HepG2 (cell line): ENCODE data around the gene RNF40. TPM values are rescaled to one million over a fixed set of nuclear protein-coding genes. Genes with fewer than 3 reads are reported as not detected.

Source experiments
- ARNT2 ChIP-seq: sonication (generic); formaldehyde crosslinking; IDR thresholded peaks from 2 replicates; pipeline ENCODE4 v1.8.0; 2022; ENCODE audit warnings: mild to moderate bottlenecking, low read depth, missing genetic modification reagents, moderate library complexity
- CBX5 ChIP-seq: sonication (generic); formaldehyde crosslinking; IDR thresholded peaks from 2 replicates; pipeline ENCODE4 v1.4.0; 2020; ENCODE audit warnings: missing genetic modification reagents, borderline replicate concordance
- CCAR2 ChIP-seq: fragments of 200-400 bp; formaldehyde crosslinking; optimal IDR thresholded peaks from 2 replicates; pipeline ENCODE3; 2018; ENCODE audit warnings: low read depth, mild to moderate bottlenecking, low read length, moderate library complexity
- CCDC6 ChIP-seq: sonication (generic); formaldehyde crosslinking; IDR thresholded peaks from 2 replicates; pipeline ENCODE4 v1.8.1; 2022; ENCODE audit warnings: mild to moderate bottlenecking, missing genetic modification reagents, moderate library complexity
- CENPX ChIP-seq: sonication (generic); formaldehyde crosslinking; IDR thresholded peaks from 2 replicates; pipeline ENCODE4 v1.9.0; 2021; ENCODE audit warnings: mild to moderate bottlenecking, missing genetic modification reagents, moderate library complexity
- ETV5 ChIP-seq: IDR thresholded peaks from 2 replicates; pipeline ENCODE4 v1.6.1; 2018; ENCODE audit warnings: missing biosample characterization, missing genetic modification reagents, inconsistent platforms, borderline replicate concordance
- FIP1L1 ChIP-seq: fragments of 200-400 bp; formaldehyde crosslinking; IDR thresholded peaks from 2 replicates; pipeline ENCODE4 v1.6.1; 2018; ENCODE audit warnings: low read depth, mild to moderate bottlenecking, low read length, moderate library complexity, borderline replicate concordance; ENCODE audit not compliant: insufficient read depth
- MEIS1 ChIP-seq: sonication (generic); formaldehyde crosslinking; IDR thresholded peaks from 2 replicates; pipeline ENCODE4 v1.9.0; 2021; ENCODE audit warnings: mild to moderate bottlenecking, missing genetic modification reagents, moderate library complexity, borderline replicate concordance
- NCOA5 ChIP-seq: sonication (generic); formaldehyde crosslinking; IDR thresholded peaks from 2 replicates; pipeline ENCODE4 v1.4.0; 2020; ENCODE audit warnings: missing genetic modification reagents
- NR2F1 ChIP-seq, 2 experiments: fragments of 450-650 bp in 1 of 2; formaldehyde crosslinking in 1 of 2; IDR thresholded peaks; 2 replicates each; pipeline versions ENCODE4 v1.5.0 to v1.6.1; 2016 to 2020; ENCODE audit warnings: mild to moderate bottlenecking in 1 of 2, missing compliant biosample characterization in 1 of 2, missing genetic modification reagents in 1 of 2, moderate library complexity in 1 of 2
- NRL ChIP-seq: sonication (generic); formaldehyde crosslinking; IDR thresholded peaks from 2 replicates; pipeline ENCODE4 v1.5.0; 2020; ENCODE audit warnings: missing genetic modification reagents, mild to moderate bottlenecking, moderate library complexity, borderline replicate concordance
- RARA ChIP-seq: IDR thresholded peaks from 2 replicates; pipeline ENCODE4 v1.6.1; 2016; ENCODE audit warnings: missing genetic modification reagents, missing compliant biosample characterization
- SRF ChIP-seq: IDR thresholded peaks from 2 replicates; pipeline ENCODE4 v1.6.1; 2011; ENCODE audit warnings: mild to moderate bottlenecking, low read depth, low read length, moderate library complexity
- TCF7 ChIP-seq: sonication (generic); IDR thresholded peaks from 2 replicates; pipeline ENCODE4 v1.6.1; 2016; ENCODE audit warnings: antibody characterized with exemption, low read depth
- ZFAT ChIP-seq: sonication (generic); formaldehyde crosslinking; conservative IDR thresholded peaks from 2 replicates; pipeline ENCODE4 v1.8.1; 2023; ENCODE audit warnings: missing genetic modification reagents, inconsistent platforms
- ZNF331 ChIP-seq: sonication (generic); formaldehyde crosslinking; IDR thresholded peaks from 2 replicates; pipeline ENCODE4 v1.4.0; 2020; ENCODE audit warnings: missing genetic modification reagents
- ZNF44 ChIP-seq: sonication (generic); formaldehyde crosslinking; IDR thresholded peaks from 2 replicates; pipeline ENCODE4 v1.5.1; 2020; ENCODE audit warnings: mild to moderate bottlenecking, missing genetic modification reagents
- ZNF788 ChIP-seq: sonication (generic); formaldehyde crosslinking; IDR thresholded peaks from 2 replicates; pipeline ENCODE4 v1.5.0; 2020; ENCODE audit warnings: mild to moderate bottlenecking, missing genetic modification reagents, borderline replicate concordance
- polyA plus RNA-seq, 8 experiments: library from polyadenylated mRNA; depleted of rRNA in 3 of 8; stranded (reverse) in 7 of 8; unstranded in 1 of 8; fragments of >200 nt; fragmentation: Illumina TruSeq in 4 of 8; extraction: Trizol in 4 of 8; gene quantifications; 2 replicates each; pipeline versions ENCODE4 v1.2.1 to v1.2.3, GENCODE V29; 2011 to 2016; ENCODE audit warnings: low read depth in 4 of 8, missing spikeins in 1 of 8, mixed read lengths in 1 of 8; ENCODE audit not compliant: insufficient read depth in 1 of 8
- total RNA-seq, 5 experiments: library from RNA; depleted of rRNA; stranded (reverse); fragments of >200 nt; fragmentation: Illumina TruSeq; extraction: Trizol; gene quantifications; 2 replicates each; pipeline ENCODE4 v1.2.3, GENCODE V29; 2016; ENCODE audit warnings: low read depth in 1 of 5
- TF ChIP-seq, protein P1 (sequence below): sonication (generic); formaldehyde crosslinking; IDR thresholded peaks from 2 replicates; pipeline ENCODE4 v1.9.0; 2021; ENCODE audit warnings: missing genetic modification reagents, borderline replicate concordance
- TF ChIP-seq, protein P2 (sequence below): sonication (generic); formaldehyde crosslinking; IDR thresholded peaks from 2 replicates; pipeline ENCODE4 v1.5.1; 2020; ENCODE audit warnings: mild to moderate bottlenecking, missing genetic modification reagents, moderate library complexity
- TF ChIP-seq, protein P3 (sequence below): sonication (generic); formaldehyde crosslinking; IDR thresholded peaks from 2 replicates; pipeline ENCODE4 v1.5.0; 2020; ENCODE audit warnings: mild to moderate bottlenecking, low read depth, missing genetic modification reagents, borderline replicate concordance
- TF ChIP-seq, protein P4 (sequence below): sonication (generic); formaldehyde crosslinking; IDR thresholded peaks from 2 replicates; pipeline ENCODE4 v1.5.0; 2020; ENCODE audit warnings: missing genetic modification reagents, mild to moderate bottlenecking, borderline replicate concordance

RNF40 gene
- total and polyA plus RNA-seq, 2 of the 13 experiments (the other 11 are each of a cell fraction or from before 2014, with no cell fraction given): 84.0 to 85.6 TPM

DNA sequence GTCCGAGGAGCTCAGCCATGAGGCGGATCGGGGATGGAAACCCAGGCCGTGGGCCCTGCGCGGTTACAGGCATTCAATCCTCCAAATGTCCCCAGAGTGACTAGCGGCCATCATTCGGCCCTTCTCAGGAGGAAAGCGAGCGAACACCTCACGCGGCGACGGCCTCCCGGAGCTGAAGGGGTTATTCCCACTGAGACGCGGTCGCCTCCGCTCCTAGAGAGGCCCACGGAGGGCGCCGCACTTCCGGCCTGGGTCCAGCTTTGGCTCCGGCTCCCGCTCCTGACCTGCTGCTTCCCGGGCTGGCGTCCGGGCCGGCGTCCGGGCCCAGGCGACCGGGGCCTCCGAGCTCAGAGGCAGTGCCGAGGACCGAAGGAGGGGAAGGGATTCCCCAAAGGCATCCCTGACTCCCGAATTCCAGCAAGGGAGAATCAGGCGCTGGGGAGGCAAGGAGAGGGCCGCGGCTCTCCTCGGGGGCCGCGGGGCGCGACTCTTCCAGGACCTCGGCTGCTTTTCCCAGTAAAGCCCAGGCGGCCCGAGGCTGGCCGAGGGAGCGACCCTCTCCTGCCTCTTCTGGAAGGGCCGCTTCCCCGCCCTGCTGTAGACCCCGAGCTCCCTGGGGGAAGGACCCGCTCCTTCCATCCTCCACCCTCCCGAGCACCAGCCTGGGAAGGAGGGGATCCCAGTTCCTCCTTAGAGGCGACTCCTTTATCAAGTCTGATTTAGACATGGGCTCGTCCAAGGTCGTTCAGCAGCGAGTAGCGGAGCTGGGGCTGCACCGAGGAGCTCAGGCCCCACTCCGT, 43.4 kb downstream of the RNF40 start (continued):
- TF ChIP-seq ZNF788: peak; percentile 96; the same call in 1 of the 2 replicates
- TF ChIP-seq NR2F1 (CRISPR knock-in tag; IDR thresholded peaks at IDR 0.05): peak in 1 of 2 experiments; percentile 53; a peak in 1 of 4 replicates
- peak; percentile 97 for TF ChIP-seq CBX5 (CRISPR knock-in tag)
- TF ChIP-seq CENPX (CRISPR knock-in tag): no peak
- TF ChIP-seq TCF7: no peak
- TF ChIP-seq FIP1L1: no peak
- TF ChIP-seq SRF: no peak
- TF ChIP-seq RARA (CRISPR knock-in tag): peak; percentile 81
- TF ChIP-seq MEIS1: peak; percentile 94
- TF ChIP-seq, protein P1, sequence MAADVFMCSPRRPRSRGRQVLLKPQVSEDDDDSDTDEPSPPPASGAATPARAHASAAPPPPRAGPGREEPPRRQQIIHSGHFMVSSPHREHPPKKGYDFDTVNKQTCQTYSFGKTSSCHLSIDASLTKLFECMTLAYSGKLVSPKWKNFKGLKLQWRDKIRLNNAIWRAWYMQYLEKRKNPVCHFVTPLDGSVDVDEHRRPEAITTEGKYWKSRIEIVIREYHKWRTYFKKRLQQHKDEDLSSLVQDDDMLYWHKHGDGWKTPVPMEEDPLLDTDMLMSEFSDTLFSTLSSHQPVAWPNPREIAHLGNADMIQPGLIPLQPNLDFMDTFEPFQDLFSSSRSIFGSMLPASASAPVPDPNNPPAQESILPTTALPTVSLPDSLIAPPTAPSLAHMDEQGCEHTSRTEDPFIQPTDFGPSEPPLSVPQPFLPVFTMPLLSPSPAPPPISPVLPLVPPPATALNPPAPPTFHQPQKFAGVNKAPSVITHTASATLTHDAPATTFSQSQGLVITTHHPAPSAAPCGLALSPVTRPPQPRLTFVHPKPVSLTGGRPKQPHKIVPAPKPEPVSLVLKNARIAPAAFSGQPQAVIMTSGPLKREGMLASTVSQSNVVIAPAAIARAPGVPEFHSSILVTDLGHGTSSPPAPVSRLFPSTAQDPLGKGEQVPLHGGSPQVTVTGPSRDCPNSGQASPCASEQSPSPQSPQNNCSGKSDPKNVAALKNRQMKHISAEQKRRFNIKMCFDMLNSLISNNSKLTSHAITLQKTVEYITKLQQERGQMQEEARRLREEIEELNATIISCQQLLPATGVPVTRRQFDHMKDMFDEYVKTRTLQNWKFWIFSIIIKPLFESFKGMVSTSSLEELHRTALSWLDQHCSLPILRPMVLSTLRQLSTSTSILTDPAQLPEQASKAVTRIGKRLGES (CRISPR knock-in tag): peak; percentile 82; the same call in 1 of the 2 replicates
- no peak; the same call in none of the 2 replicates for TF ChIP-seq CCDC6
- TF ChIP-seq ZFAT (CRISPR knock-in tag): peak; percentile 76; the same call in 1 of the 2 replicates
- TF ChIP-seq, protein P2, sequence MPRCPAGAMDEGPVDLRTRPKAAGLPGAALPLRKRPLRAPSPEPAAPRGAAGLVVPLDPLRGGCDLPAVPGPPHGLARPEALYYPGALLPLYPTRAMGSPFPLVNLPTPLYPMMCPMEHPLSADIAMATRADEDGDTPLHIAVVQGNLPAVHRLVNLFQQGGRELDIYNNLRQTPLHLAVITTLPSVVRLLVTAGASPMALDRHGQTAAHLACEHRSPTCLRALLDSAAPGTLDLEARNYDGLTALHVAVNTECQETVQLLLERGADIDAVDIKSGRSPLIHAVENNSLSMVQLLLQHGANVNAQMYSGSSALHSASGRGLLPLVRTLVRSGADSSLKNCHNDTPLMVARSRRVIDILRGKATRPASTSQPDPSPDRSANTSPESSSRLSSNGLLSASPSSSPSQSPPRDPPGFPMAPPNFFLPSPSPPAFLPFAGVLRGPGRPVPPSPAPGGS (CRISPR knock-in tag): peak; percentile 89
- peak; percentile 98; the same call in 1 of the 2 replicates for TF ChIP-seq ARNT2
- TF ChIP-seq NCOA5 (CRISPR knock-in tag): no peak
- peak; percentile 86 for TF ChIP-seq CCAR2
- peak; percentile 98; the same call in 1 of the 2 replicates for TF ChIP-seq NRL (CRISPR knock-in tag)
- peak; percentile 94 for TF ChIP-seq ZNF331 (CRISPR knock-in tag)
- peak; percentile 54; the same call in 1 of the 2 replicates for TF ChIP-seq ZNF44
- TF ChIP-seq, protein P3, sequence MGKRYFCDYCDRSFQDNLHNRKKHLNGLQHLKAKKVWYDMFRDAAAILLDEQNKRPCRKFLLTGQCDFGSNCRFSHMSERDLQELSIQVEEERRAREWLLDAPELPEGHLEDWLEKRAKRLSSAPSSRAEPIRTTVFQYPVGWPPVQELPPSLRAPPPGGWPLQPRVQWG (CRISPR knock-in tag): no peak
- peak; percentile 100 for TF ChIP-seq ETV5
- TF ChIP-seq, protein P4, sequence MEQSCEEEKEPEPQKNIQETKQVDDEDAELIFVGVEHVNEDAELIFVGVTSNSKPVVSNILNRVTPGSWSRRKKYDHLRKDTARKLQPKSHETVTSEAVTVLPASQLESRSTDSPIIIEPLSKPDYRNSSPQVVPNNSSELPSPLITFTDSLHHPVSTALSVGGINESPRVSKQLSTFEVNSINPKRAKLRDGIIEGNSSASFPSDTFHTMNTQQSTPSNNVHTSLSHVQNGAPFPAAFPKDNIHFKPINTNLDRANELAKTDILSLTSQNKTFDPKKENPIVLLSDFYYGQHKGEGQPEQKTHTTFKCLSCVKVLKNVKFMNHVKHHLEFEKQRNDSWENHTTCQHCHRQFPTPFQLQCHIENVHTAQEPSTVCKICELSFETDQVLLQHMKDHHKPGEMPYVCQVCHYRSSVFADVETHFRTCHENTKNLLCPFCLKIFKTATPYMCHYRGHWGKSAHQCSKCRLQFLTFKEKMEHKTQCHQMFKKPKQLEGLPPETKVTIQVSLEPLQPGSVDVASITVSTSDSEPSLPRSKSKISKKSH: peak; percentile 96; the same call in 1 of the 2 replicates
